Measurements from ENCODE around the gene EIF2S2.
A peak's percentile ranks its signal among the peaks of the same experiment; 100 is the strongest.

EIF2S2 gene

DNA sequence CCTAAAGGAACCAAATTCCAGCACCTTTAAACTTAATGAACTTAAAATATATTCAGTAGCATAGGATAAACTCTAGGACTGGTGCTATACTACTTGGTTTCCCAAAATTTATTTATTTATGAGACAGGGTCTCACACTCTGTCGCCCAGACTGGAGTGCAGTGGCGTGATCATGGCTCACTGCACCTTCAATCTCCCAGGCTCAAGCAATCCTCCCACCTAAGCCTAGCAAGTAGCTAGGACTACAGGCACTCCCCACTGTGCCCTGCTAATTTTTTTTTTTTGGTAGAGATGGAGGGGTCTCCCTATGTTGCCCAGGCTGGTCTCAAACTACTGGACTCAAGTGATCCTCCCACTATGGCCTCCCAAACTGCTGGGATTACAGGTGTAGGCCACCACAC, 21.4 kb downstream of the EIF2S2 start:
- FAIRE-seq (no peak), DNase-seq (ENCODE audit: insufficient read length, low spot score) (no peak)

GRCh38 chr20:34089655-34090345, 22.2 kb downstream of the EIF2S2 start:
- DNase-seq (ENCODE audit: insufficient read length, low spot score): no peak
- FAIRE-seq: no peak

DNA sequence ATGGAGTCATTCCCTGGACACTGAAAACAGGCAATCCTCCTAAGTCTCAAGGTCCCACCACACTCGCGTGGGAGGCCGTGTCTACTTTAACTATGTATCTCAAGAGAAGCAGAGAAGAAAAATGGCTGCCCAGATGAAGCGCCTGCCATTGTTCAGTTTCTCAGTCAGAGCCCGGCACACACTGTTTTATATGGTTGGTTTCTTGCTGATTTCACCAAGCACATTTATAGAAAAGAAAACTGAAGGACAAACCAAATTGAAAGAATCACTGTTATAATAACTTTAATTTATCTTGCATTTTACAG, 22.9 kb downstream of the EIF2S2 start:
- DNase-seq (ENCODE audit: insufficient read length, low spot score): no peak
- FAIRE-seq: no peak

GRCh38 chr20:34088305-34089174, 23.5 kb downstream of the EIF2S2 start:
- DNase-seq (ENCODE audit: insufficient read length, low spot score) (no peak), FAIRE-seq (no peak)

GRCh38 chr20:34085544-34086040, 26.5 kb downstream of the EIF2S2 start:
- FAIRE-seq: no peak
- DNase-seq (ENCODE audit: insufficient read length, low spot score): no peak

DNA sequence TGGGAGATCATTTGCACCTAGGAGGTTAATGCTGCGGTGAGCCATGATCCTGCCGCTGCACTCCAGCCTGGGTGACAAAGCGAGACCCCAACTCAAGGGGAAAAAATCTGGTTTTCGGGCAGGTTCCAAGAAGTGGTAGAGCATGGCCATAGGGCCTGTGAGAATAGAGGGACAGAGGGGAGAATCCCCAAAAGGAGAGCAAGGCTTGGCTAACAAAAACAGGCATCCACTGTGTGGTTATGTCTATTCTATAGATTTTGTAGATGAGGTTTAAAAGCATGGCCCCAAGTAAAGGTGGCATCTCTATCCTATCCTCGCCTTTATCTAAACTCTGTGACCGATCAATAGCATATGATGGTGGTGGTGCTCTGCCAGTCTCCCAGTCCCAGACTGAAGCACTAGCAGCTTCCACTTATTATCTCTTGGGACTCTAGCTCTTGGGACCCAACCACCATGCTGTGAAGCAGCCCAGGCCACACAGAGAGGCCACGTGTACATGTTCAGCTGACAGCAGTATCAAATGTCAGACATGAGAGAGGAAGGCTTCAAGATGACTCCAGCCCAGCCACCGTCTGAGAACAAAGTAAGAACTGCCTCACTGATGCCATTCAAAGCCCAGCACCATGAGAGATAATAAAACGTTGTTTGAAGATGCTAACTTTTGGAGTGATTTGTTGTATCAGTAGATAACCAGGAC, 27.7 kb downstream of the EIF2S2 start:
- no peak for DNase-seq (ENCODE audit: insufficient read length, low spot score)
- no peak for FAIRE-seq

DNA sequence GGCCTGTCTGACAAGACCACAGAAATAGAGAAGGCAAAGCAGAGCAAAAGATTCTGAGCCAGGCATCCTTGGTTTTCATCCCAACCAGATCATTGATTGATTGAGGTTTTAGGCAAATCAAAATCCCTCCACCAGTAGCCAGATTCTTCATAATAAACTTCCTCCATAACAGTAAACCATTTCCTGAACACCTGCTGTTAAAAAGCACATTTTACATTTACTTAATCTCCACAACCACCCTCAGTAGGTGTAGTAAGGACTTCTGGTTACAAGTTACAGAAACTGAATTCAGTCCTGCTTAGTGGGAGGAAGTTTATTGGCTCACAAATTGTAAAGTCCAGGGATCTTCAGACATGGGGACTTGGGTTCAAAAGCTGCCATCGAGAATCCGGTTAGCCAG, 28.3 kb downstream of the EIF2S2 start:
- FAIRE-seq (no peak), DNase-seq (ENCODE audit: insufficient read length, low spot score) (no peak)

DNA sequence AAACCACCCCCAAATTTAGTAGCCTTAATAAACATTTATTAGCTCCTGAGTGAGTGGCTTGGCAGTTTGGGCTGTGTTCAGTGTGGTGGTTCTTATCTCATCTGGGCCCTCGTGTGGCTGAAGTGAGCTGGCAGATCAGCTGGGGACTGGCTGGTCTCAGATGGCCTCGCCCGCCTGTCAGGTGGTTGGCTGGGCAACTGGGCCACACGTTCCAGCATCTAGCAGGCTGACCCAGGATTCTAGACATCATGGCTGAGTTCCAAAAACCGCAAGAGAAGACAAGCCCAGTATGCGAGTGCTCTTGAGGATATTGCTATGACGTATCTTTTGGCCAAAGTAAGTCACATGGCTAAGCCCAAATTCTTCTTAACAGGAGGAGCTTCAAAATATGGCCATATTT, 28.9 kb downstream of the EIF2S2 start:
- DNase-seq (ENCODE audit: insufficient read length, low spot score) (no peak), FAIRE-seq (no peak)

DNA sequence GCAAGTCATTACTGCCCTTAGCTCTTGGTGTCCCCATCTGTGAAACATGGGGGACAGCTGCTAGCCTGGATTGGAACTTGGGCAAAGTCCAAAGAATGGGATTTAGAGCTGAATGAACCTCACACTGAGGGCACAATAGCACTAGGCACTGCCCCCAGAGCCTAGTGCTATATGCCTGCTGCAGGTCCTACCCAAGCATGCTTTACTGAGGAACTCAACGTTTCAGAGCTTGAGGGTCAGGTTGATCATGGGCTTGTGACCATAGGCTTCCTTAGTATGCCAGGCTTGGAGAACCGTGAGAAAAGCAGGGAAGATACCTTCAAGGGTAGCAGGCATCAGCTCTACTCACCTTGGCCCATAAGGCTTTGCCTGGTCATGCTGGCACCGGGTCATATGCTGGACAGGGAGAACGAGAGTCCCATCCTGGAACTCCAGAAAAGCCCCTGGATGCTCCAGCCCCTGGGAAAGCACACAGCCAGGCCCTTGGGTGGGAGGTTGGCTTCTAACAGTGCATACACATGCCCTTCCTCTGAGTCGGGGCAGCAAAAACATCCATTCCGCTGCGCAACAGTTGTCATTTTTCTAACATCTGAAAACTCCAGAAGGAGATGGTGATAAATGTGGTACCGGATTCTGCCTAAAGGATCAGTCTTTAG, 29.7 kb downstream of the EIF2S2 start:
- FAIRE-seq (no peak), DNase-seq (ENCODE audit: insufficient read length, low spot score) (no peak)

DNA sequence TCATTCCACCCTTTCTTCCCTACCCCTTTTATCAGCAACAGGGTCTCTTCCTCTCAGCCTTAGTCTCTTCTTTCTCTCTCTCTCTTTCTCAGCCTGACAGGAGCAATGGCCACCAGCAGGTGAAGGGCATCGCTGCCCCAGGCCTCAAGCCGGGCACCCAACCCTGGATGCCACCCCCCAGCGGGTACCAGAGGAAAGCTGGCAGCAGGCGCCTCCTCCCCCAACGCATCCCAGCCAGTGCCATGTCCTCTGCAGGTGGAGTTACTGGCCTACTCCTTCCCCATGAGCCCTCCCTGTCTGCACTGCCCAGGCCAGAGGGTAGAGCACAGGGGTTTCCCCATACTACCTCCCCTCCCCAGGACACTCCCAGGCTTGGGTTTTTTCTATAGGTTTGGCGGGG, 32.2 kb downstream of the EIF2S2 start:
- no peak for DNase-seq (ENCODE audit: insufficient read length, low spot score)
- no peak for FAIRE-seq

- DNase-seq (ENCODE audit: insufficient read length, low spot score) (no peak), FAIRE-seq (peak; percentile 31)
These were observed 33.5 kb downstream of the EIF2S2 start for GRCh38 chr20:34078540-34078939.

GRCh38 chr20:34076952-34077351, 35.1 kb downstream of the EIF2S2 start:
- FAIRE-seq (no peak), DNase-seq (ENCODE audit: insufficient read length, low spot score) (no peak)

DNA sequence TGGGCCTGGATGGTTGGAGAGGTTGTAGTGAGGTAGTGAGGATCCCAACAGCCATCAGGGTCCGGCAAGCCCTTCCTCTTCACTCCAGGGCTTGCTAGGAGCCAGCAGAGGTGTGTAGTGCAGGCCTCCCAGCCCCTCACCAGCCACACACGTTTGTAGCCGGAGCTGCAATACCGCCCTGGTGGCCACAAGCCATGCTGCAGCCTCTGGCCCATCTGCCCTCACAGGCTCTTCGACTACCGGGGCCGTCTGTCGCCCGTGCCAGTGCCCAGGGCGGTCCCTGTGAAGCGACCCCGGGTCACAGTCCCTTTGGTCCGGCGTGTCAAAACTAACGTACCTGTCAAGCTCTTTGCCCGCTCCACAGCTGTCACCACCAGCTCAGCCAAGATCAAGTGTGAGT, 36.4 kb downstream of the EIF2S2 start:
- DNase-seq (ENCODE audit: insufficient read length, low spot score) (no peak), FAIRE-seq (no peak)

- no peak for DNase-seq (ENCODE audit: insufficient read length, low spot score)
These were observed 37.8 kb downstream of the EIF2S2 start for GRCh38 chr20:34074101-34074760.

GRCh38 chr20:34072778-34073177, 39.3 kb downstream of the EIF2S2 start:
- peak; percentile 83 for FAIRE-seq
- DNase-seq (ENCODE audit: insufficient read length, low spot score): no peak

More at GRCh38 chr20:34074101-34074760, 37.8 kb downstream of the EIF2S2 start:
- FAIRE-seq: no peak

DNA sequence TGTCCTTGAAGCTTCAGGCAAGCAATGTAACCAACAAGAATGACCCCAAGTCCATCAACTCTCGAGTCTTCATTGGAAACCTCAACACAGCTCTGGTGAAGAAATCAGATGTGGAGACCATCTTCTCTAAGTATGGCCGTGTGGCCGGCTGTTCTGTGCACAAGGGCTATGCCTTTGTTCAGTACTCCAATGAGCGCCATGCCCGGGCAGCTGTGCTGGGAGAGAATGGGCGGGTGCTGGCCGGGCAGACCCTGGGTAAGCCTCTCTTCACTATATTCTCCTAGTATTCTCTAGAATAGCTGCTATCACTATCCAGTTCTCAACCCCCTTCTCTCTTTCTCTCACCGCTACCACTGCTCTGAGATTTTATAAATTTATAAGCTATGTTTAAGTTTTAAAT, 40.0 kb downstream of the EIF2S2 start:
- no peak for DNase-seq (ENCODE audit: insufficient read length, low spot score)
- no peak for FAIRE-seq

DNA sequence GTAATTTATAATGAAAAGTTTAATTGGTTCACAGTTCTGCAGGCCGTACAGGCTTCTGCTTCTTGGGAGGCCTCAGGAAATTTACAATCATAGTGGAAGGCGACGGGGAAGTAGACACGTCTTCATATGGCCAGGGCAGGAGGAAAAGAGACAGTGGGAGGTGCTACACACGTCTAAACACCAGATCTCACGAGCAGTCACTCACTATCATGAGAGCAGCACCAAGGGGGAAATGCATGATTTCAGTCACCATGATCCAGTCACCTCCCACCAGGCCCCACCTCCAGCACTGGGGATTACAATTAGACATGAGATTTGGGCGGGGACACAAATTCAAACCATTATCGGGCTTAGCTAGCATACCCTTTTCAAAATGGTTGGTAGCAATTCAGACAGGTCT, 41.2 kb downstream of the EIF2S2 start:
- DNase-seq (ENCODE audit: insufficient read length, low spot score) (no peak), FAIRE-seq (no peak)

- no peak for DNase-seq (ENCODE audit: insufficient read length, low spot score)
- FAIRE-seq: no peak
These were observed 42.0 kb downstream of the EIF2S2 start for GRCh38 chr20:34070079-34070439.

GRCh38 chr20:34069341-34070078, 42.5 kb downstream of the EIF2S2 start:
- DNase-seq (ENCODE audit: insufficient read length, low spot score): peak; percentile 72
- FAIRE-seq: peak; percentile 51

- no peak for FAIRE-seq
- DNase-seq (ENCODE audit: insufficient read length, low spot score): no peak
These were observed 44.0 kb downstream of the EIF2S2 start for GRCh38 chr20:34068001-34068400.
